H9 (cell line): ENCODE data around the gene CLEC19A. TPM values are rescaled to one million over a fixed set of nuclear protein-coding genes. Genes with fewer than 3 reads are reported as not detected.

Source experiments
- DNase-seq: peaks from one replicate; pipeline ENCODE4 v3.0.0-alpha.2; 2017
- H2AFZ ChIP-seq: one replicate; pipeline ENCODE4 v1.6.1; 2013; ENCODE audit warnings: mild to moderate bottlenecking, low read length, control low read depth, moderate library complexity
- H2AK5ac ChIP-seq: 2 replicates; pipeline ENCODE4 v1.6.1; 2013; ENCODE audit warnings: low read length, control low read depth, mixed read lengths; ENCODE audit not compliant: insufficient read length
- H2BK120ac ChIP-seq: one replicate; pipeline ENCODE4 v1.6.1; 2013; ENCODE audit warnings: low read depth, mild to moderate bottlenecking, low read length, control low read depth, inconsistent platforms; ENCODE audit not compliant: poor library complexity, severe bottlenecking
- H2BK12ac ChIP-seq: 2 replicates; pipeline ENCODE4 v1.6.1; 2013; ENCODE audit warnings: low read length, control low read depth, mixed read lengths, low read depth; ENCODE audit not compliant: insufficient read length
- H2BK15ac ChIP-seq: 2 replicates; pipeline ENCODE4 v1.6.1; 2013; ENCODE audit warnings: low read depth, low read length, control low read depth
- H2BK20ac ChIP-seq: one replicate; pipeline ENCODE4 v1.6.1; 2013; ENCODE audit warnings: low read depth, mild to moderate bottlenecking, low read length, control low read depth, inconsistent platforms; ENCODE audit not compliant: poor library complexity, severe bottlenecking
- H2BK5ac ChIP-seq: 2 replicates; pipeline ENCODE4 v1.6.1; 2013; ENCODE audit warnings: low read length, control low read depth, mixed read lengths; ENCODE audit not compliant: insufficient read length
- H3K14ac ChIP-seq: 2 replicates; pipeline ENCODE4 v1.6.1; 2013; ENCODE audit warnings: low read length, control low read depth; ENCODE audit not compliant: insufficient read depth
- H3K18ac ChIP-seq: 2 replicates; pipeline ENCODE4 v1.6.1; 2013; ENCODE audit warnings: low read depth, mild to moderate bottlenecking, mixed read lengths, low read length, control low read depth; ENCODE audit not compliant: insufficient read length
- H3K23ac ChIP-seq: 2 replicates; pipeline ENCODE4 v1.6.1; 2013; ENCODE audit warnings: low read length, control low read depth, mixed read lengths, low read depth; ENCODE audit not compliant: insufficient read length
- H3K23me2 ChIP-seq: 2 replicates; pipeline ENCODE4 v1.6.1; 2013; ENCODE audit warnings: low read depth, mild to moderate bottlenecking, mixed read lengths, low read length, control low read depth; ENCODE audit not compliant: insufficient read length, poor library complexity, severe bottlenecking
- H3K27ac ChIP-seq: 2 replicates; pipeline ENCODE4 v1.5.1; 2013; ENCODE audit warnings: low read length, control low read depth, mixed read lengths, low read depth; ENCODE audit not compliant: insufficient read length
- H3K27me3 ChIP-seq: 2 replicates; pipeline ENCODE4 v1.6.1; 2013; ENCODE audit warnings: low read length, control low read depth, inconsistent platforms; ENCODE audit not compliant: insufficient read depth
- H3K4ac ChIP-seq: 2 replicates; pipeline ENCODE4 v1.6.1; 2013; ENCODE audit warnings: low read depth, mild to moderate bottlenecking, control low read depth, inconsistent platforms, low read length, moderate library complexity
- H3K4me1 ChIP-seq: 2 replicates; pipeline ENCODE4 v1.6.1; 2013; ENCODE audit warnings: low read length, control low read depth, inconsistent platforms; ENCODE audit not compliant: insufficient read depth
- H3K4me2 ChIP-seq: 2 replicates; pipeline ENCODE4 v1.6.1; 2013; ENCODE audit warnings: low read length, control low read depth, mixed read lengths; ENCODE audit not compliant: insufficient read length, insufficient read depth
- H3K56ac ChIP-seq: 2 replicates; pipeline ENCODE4 v1.6.1; 2013; ENCODE audit warnings: low read depth, mild to moderate bottlenecking, mixed read lengths, low read length, control low read depth; ENCODE audit not compliant: insufficient read length
- H3K79me1 ChIP-seq: 2 replicates; pipeline ENCODE4 v1.6.1; 2013; ENCODE audit warnings: low read depth, mild to moderate bottlenecking, moderate library complexity, low read length, control low read depth, inconsistent platforms; ENCODE audit not compliant: insufficient read depth, poor library complexity, severe bottlenecking
- H3K79me2 ChIP-seq: 2 replicates; pipeline ENCODE4 v1.6.1; 2013; ENCODE audit warnings: low read length, control low read depth, inconsistent platforms; ENCODE audit not compliant: insufficient read depth
- H3K9ac ChIP-seq: 2 replicates; pipeline ENCODE4 v1.6.1; 2013; ENCODE audit warnings: low read length, control low read depth, mixed read lengths; ENCODE audit not compliant: insufficient read length; ENCODE audit errors: extremely low read depth
- H3K9me3 ChIP-seq: one replicate; pipeline ENCODE4 v1.6.1; 2013; ENCODE audit warnings: low read depth, low read length, inconsistent platforms; ENCODE audit not compliant: control insufficient read depth
- H3T11ph ChIP-seq: one replicate; pipeline ENCODE4 v1.6.1; 2013; ENCODE audit warnings: mild to moderate bottlenecking, low read length, control low read depth, inconsistent platforms
- H4K20me1 ChIP-seq: one replicate; pipeline ENCODE4 v1.6.1; 2013; ENCODE audit not compliant: control insufficient read depth, insufficient read length, insufficient read depth
- H4K5ac ChIP-seq: 2 replicates; pipeline ENCODE4 v1.6.1; 2013; ENCODE audit warnings: low read depth, mild to moderate bottlenecking, mixed read lengths, low read length, control low read depth; ENCODE audit not compliant: insufficient read length
- H4K8ac ChIP-seq: replicated peaks from 2 replicates; pipeline ENCODE4 v1.6.1; 2013; ENCODE audit warnings: low read length, control low read depth, mixed read lengths, low read depth; ENCODE audit not compliant: insufficient read length
- H4K91ac ChIP-seq: 2 replicates; pipeline ENCODE4 v1.6.1; 2013; ENCODE audit warnings: low read depth, mild to moderate bottlenecking, moderate library complexity, mixed read lengths, low read length, control low read depth; ENCODE audit not compliant: insufficient read length
- H3K27ac Mint-ChIP-seq, 3 experiments: 2 replicates in 2 of 3; 3 replicates in 1 of 3; pipeline ENCODE4 v1.8.0; 2020 to 2021; ENCODE audit warnings: mixed read lengths in 3 of 3, mild to moderate bottlenecking in 1 of 3, moderate library complexity in 1 of 3
- H3K27me3 Mint-ChIP-seq: 2 replicates; pipeline ENCODE4 v1.8.0; 2021; ENCODE audit warnings: low read depth, mild to moderate bottlenecking, moderate library complexity, mixed read lengths
- H3K36me3 Mint-ChIP-seq, 3 experiments: 2 replicates in 2 of 3; 3 replicates in 1 of 3; pipeline ENCODE4 v1.8.0; 2020 to 2021; ENCODE audit warnings: low read depth in 3 of 3, mixed read lengths in 3 of 3; ENCODE audit not compliant: insufficient read depth in 1 of 3
- H3K4me1 Mint-ChIP-seq, 2 experiments: 2 replicates each; pipeline ENCODE4 v1.8.0; 2020; ENCODE audit warnings: mixed read lengths in 2 of 2
- H3K4me3 Mint-ChIP-seq, 2 experiments: 2 replicates in 1 of 2; 3 replicates in 1 of 2; pipeline ENCODE4 v1.8.0; 2020 to 2021; ENCODE audit warnings: mild to moderate bottlenecking in 2 of 2, mixed read lengths in 2 of 2, moderate library complexity in 1 of 2
- H3K9me3 Mint-ChIP-seq, 2 experiments: 2 replicates in 1 of 2; 3 replicates in 1 of 2; pipeline ENCODE4 v1.8.0; 2020; ENCODE audit warnings: mild to moderate bottlenecking in 2 of 2, mixed read lengths in 2 of 2, moderate library complexity in 1 of 2
- WGBS: extraction: QIAGEN DNeasy Blood & Tissue Kit; methylation state at CpG from one replicate; pipeline ENCODE4 v1.1.7; 2013; ENCODE audit warnings: missing lambda C conversion rate, low lambda C conversion rate, mixed read lengths; ENCODE audit not compliant: insufficient read length; ENCODE audit errors: extremely low coverage; 5-methylcytosine and 5-hydroxymethylcytosine counted together
- total RNA-seq: library from RNA; stranded (reverse); gene quantifications from 2 replicates; pipeline ENCODE4 v1.2.1, GENCODE V29; 2021
- TF ChIP-seq, protein P1 (sequence below): fragments of 200-600 bp; sonication (generic); conservative IDR thresholded peaks from 3 replicates; pipeline ENCODE4 v1.8.0; 2021; ENCODE audit warnings: antibody characterized with exemption, mild to moderate bottlenecking

The CLEC19A gene
- total RNA-seq, 1 experiment from 2014 or later: not detected

GRCh38 chr16:19354371-19354770 lies 68.8 kb downstream of the CLEC19A start:
- no peak overlapping the region for H3K4me3 Mint-ChIP-seq
- Histone ChIP-seq H2AFZ (no peak overlapping the region), H4K91ac (no peak overlapping the region), H3K23ac (no peak overlapping the region), H3K23me2 (no peaks in the 10 kb centered on the region), H3K4me1 (no peaks in the 10 kb centered on the region; the same call in 1 of the 2 replicates), H4K20me1 (no peaks in the 10 kb centered on the region), H3K4ac (no peak overlapping the region), H3K56ac (no peak overlapping the region), H2BK20ac (no peak overlapping the region), H2BK12ac (no peak overlapping the region), H3T11ph (no peak overlapping the region), H3K18ac (no peak overlapping the region), H3K9me3 (no peaks in the 10 kb centered on the region), H4K8ac (no peak overlapping the region), H2BK5ac (no peak overlapping the region), H3K79me1 (no peaks in the 10 kb centered on the region), H3K79me2 (no peaks in the 10 kb centered on the region), H4K5ac (no peak overlapping the region), H2AK5ac (no peak overlapping the region), H3K27ac (no peak overlapping the region), H3K27me3 (no peaks in the 10 kb centered on the region), H3K9ac (no peak overlapping the region), H2BK15ac (no peak overlapping the region), H2BK120ac (no peak overlapping the region), H3K4me2 (no peak overlapping the region), H3K14ac (no peak overlapping the region)
- no peaks in the 10 kb centered on the region for H3K27me3 Mint-ChIP-seq
- no CpG with 5 or more reads among the region's 2 CpGs for WGBS
- no peaks in the 10 kb centered on the region for H3K36me3 Mint-ChIP-seq
- DNase-seq: no peak
- 0 out of 7 replicates have a peak overlapping the region, but pooled peaks of 1 of the 3 experiments have one; percentile 39 for H3K27ac Mint-ChIP-seq
- H3K4me1 Mint-ChIP-seq: peaks cover 1% of the 10 kb centered on the region in 2 experiments; a peak in 3 of 4 replicates
- no peaks in the 10 kb centered on the region for H3K9me3 Mint-ChIP-seq
- TF ChIP-seq, protein P1, sequence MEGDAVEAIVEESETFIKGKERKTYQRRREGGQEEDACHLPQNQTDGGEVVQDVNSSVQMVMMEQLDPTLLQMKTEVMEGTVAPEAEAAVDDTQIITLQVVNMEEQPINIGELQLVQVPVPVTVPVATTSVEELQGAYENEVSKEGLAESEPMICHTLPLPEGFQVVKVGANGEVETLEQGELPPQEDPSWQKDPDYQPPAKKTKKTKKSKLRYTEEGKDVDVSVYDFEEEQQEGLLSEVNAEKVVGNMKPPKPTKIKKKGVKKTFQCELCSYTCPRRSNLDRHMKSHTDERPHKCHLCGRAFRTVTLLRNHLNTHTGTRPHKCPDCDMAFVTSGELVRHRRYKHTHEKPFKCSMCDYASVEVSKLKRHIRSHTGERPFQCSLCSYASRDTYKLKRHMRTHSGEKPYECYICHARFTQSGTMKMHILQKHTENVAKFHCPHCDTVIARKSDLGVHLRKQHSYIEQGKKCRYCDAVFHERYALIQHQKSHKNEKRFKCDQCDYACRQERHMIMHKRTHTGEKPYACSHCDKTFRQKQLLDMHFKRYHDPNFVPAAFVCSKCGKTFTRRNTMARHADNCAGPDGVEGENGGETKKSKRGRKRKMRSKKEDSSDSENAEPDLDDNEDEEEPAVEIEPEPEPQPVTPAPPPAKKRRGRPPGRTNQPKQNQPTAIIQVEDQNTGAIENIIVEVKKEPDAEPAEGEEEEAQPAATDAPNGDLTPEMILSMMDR: no peak
